Raji (cell line): ENCODE data around the gene ALKBH7.

Experiments used
- POLR2A ChIP-seq: IDR thresholded peaks from 2 replicates; pipeline ENCODE4 v1.6.1; 2011; ENCODE audit warnings: low read depth, low read length, control low read depth; ENCODE audit not compliant: insufficient read depth

The ALKBH7 gene

GRCh38 chr19:6413721-6414643 lies 41.4 kb downstream of the ALKBH7 start:
- TF ChIP-seq POLR2A, result no peak

- TF ChIP-seq POLR2A, result no peak
Measured at GRCh38 chr19:6414793-6415590, 42.4 kb downstream of the ALKBH7 start.

GRCh38 chr19:6415591-6416190 lies 43.1 kb downstream of the ALKBH7 start:
- TF ChIP-seq POLR2A, result no peak

DNA sequence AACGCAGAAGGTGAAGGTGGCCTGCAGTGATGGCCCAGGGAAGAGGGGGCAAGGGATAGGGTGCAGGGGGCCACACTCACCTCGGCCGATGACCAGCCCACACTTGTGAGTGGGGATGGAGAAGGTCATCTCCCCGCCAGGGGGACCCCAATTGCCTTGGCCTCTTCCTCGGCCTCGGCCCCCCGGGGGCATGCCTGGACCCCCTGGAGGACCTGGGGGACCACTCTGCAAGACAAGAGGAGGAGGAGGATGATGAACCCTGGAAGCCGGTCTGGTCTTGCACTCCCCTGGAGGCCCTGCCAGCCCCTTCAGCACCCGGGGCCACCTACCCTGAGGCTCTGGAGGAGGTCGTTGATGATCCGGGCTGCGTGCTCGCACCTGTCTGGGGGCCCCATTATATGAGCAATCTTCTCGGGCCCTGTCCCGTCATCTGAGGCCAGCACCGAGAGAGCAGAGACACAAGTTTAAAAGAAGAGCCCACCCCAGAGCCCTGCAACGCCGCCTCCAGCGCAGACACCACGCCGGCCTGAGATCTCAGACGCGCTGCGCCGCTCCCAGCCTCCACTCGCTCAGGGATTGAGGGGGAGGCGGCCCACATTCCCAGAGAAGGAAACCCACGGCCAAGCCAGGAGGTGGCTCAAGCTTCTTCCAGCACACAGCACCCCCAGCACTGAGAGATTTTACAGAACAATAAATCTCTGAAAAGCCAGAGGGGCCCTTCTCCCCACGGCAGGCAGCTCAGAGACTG lies 44.2 kb downstream of the ALKBH7 start:
- no peak for TF ChIP-seq POLR2A

GRCh38 chr19:6417713-6418561 lies 45.3 kb downstream of the ALKBH7 start:
- TF ChIP-seq POLR2A, result no peak

GRCh38 chr19:6418562-6418932 lies 46.0 kb downstream of the ALKBH7 start:
- no peak for TF ChIP-seq POLR2A

DNA sequence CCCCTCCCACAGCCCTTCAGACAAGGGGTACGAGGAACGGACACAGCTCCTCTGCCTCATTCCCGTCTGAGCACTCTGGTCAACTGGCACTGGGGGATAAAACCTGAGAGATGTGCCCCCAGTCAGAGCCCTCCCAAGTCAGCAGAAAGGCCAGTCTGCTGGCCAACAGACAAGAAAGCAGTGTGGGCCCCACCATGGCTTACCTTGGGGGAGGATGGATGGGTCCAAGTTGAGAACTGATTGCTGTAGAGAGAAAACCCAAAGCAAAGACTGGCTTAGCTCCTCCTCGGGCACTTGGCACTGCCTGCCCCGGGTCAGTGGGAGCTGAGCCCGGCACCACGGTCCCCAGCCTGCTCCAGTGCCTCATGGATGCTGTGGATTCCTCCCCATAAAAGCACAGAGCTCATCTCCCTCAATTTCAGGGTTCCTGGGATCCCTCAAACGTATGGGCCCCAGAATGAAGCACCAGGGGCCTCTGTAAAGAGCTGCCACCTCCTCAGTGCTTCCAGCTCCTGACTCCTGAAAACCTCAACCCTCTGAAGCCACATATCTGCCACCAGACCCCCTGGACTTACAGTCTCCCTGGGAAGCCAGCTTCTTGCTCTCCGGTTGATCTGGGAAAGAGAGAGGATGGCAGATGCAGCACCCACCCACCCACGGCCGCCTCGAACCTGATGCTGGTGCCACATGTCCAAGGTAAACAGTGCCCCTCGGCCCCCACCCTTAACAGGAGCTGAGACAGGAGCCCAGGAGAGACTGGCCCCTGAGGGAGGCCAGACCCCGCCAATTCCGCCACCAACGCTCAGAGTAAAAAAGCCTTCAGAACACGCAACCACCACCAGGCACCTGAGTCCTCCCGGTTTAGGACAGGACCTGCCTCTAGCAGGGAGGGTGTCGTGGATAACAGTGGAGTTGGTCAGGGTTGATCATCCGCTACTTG lies 48.8 kb downstream of the ALKBH7 start:
- TF ChIP-seq POLR2A, result no peak

DNA sequence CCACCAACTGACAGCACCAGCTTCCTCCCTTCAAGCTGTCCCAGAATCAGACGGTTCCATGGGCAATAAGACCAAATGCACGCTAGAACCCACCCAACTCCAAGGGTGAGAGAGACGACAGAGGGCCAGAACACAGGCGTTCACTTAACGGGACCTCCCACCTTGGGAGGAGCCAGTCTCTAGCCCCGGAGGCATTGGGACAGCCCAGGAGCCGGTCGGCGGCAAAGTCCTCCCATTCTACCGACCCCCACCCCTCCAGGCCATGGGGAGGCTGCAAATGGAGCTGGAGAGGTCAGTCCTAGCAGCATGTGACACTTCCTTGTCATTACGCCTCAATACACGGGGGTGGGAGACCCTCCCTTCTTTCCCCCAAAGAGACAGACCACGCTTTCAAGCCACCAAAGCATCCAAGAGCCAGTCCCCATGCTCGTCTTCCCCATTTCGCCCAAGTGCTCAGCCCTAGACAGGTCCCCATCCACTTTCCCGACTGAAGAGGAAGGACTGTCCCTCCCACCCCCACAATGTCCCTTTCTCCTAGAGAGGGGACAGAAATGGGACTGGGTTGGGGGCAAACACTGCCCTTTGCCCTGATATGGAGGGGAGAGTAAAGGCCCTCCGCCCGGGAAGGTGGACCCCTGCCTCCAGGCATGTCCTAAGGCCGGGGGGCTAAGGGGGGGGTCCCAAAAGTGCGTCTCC lies 51.1 kb downstream of the ALKBH7 start:
- no peak for TF ChIP-seq POLR2A

GRCh38 chr19:6424195-6424938 lies 51.8 kb downstream of the ALKBH7 start, which contains the start of gene KHSRP:
TSS of gene KHSRP (minus strand) at chr19:6424811. CDS start at chr19:6424701, 110 bp downstream.
- TF ChIP-seq POLR2A, result peak; percentile 69
